DOHH2 (cell line): ENCODE measurements around the gene TSNAX.

Experiments used
- H3F3A ChIP-seq: fragments of 200-600 bp; sonication (generic), shearing (Covaris generic); 2 replicates; pipeline ENCODE4 v1.6.0; 2016; ENCODE audit warnings: antibody characterized with exemption, mild to moderate bottlenecking; ENCODE audit not compliant: control insufficient read depth, insufficient read depth
- H3K27ac ChIP-seq: fragments of 200-600 bp; sonication (generic); 2 replicates; pipeline ENCODE4 v1.5.1; 2014; ENCODE audit warnings: low read depth, mild to moderate bottlenecking, low read length, moderate library complexity
- H3K27me3 ChIP-seq: fragments of 200-600 bp; sonication (generic); 2 replicates; pipeline ENCODE4 v1.6.1; 2014; ENCODE audit warnings: mild to moderate bottlenecking, low read length, mixed read lengths; ENCODE audit not compliant: control insufficient read depth
- H3K36me3 ChIP-seq: fragments of 200-600 bp; sonication (generic); 2 replicates; pipeline ENCODE4 v1.6.1; 2014; ENCODE audit warnings: mild to moderate bottlenecking, low read length, moderate library complexity, mixed read lengths; ENCODE audit not compliant: control insufficient read depth
- H3K4me1 ChIP-seq: fragments of 200-600 bp; sonication (generic); 2 replicates; pipeline ENCODE4 v1.6.1; 2014; ENCODE audit warnings: mild to moderate bottlenecking, low read length, mixed read lengths; ENCODE audit not compliant: control insufficient read depth
- H3K4me2 ChIP-seq: fragments of 200-600 bp; sonication (generic); 2 replicates; pipeline ENCODE4 v1.6.0; 2014; ENCODE audit warnings: mild to moderate bottlenecking, low read length, moderate library complexity
- H3K4me3 ChIP-seq: fragments of 200-600 bp; sonication (generic); 2 replicates; pipeline ENCODE4 v1.5.1; 2014; ENCODE audit warnings: mild to moderate bottlenecking, low read length, mixed read lengths
- H3K79me2 ChIP-seq: fragments of 200-600 bp; sonication (generic); 2 replicates; pipeline ENCODE4 v1.6.1; 2014; ENCODE audit warnings: mild to moderate bottlenecking, low read length, mixed read lengths; ENCODE audit not compliant: control insufficient read depth
- H3K9me2 ChIP-seq: fragments of 200-600 bp; sonication (generic); replicated peaks from 2 replicates; pipeline ENCODE4 v1.6.1; 2014; ENCODE audit warnings: mild to moderate bottlenecking, low read length, mixed read lengths; ENCODE audit not compliant: control insufficient read depth
- H3K9me3 ChIP-seq: fragments of 200-600 bp; sonication (generic); 2 replicates; pipeline ENCODE4 v1.6.1; 2014; ENCODE audit warnings: antibody characterized with exemption, low read length, mixed read lengths; ENCODE audit not compliant: control insufficient read depth, insufficient read depth
- H4K20me1 ChIP-seq: fragments of 200-600 bp; sonication (generic); 2 replicates; pipeline ENCODE4 v1.6.0; 2014; ENCODE audit warnings: low read depth, mild to moderate bottlenecking, antibody characterized with exemption, low read length, moderate library complexity; ENCODE audit not compliant: control insufficient read depth, insufficient read depth
- CTCF ChIP-seq: fragments of 200-600 bp; sonication (generic); IDR thresholded peaks from one replicate; pipeline ENCODE4 v1.5.1; 2014; ENCODE audit warnings: antibody characterized with exemption, mild to moderate bottlenecking, low read depth, low read length; ENCODE audit not compliant: poor library complexity, severe bottlenecking
- EZH2phosphoT487 ChIP-seq: fragments of 200-600 bp; sonication (generic); IDR thresholded peaks from 2 replicates; pipeline ENCODE4 v1.6.1; 2017; ENCODE audit warnings: borderline replicate concordance, mild to moderate bottlenecking, antibody characterized with exemption, low read length, moderate library complexity, mixed read lengths

TSNAX gene

GRCh38 chr1:231481289-231481688 lies 47.2 kb upstream of the TSNAX start:
- H3K4me1 ChIP-seq = no peaks in the 10 kb centered on the region
- no peaks in the 10 kb centered on the region for H3K79me2 ChIP-seq
- H3K4me3 ChIP-seq = no peak overlapping the region
- no peaks in the 10 kb centered on the region for H3F3A ChIP-seq
- no peak overlapping the region for H3K27ac ChIP-seq
- no peaks in the 10 kb centered on the region for H3K36me3 ChIP-seq
- TF ChIP-seq CTCF (no peak), EZH2phosphoT487 (no peak)
- 0 out of 2 replicates have a peak, but pooled peaks cover 3% of the 10 kb centered on the region for H3K27me3 ChIP-seq
- H3K4me2 ChIP-seq = no peak overlapping the region
- no peaks in the 10 kb centered on the region for H3K9me3 ChIP-seq
- H3K9me2 ChIP-seq = no peaks in the 10 kb centered on the region
- H4K20me1 ChIP-seq = no peaks in the 10 kb centered on the region

DNA sequence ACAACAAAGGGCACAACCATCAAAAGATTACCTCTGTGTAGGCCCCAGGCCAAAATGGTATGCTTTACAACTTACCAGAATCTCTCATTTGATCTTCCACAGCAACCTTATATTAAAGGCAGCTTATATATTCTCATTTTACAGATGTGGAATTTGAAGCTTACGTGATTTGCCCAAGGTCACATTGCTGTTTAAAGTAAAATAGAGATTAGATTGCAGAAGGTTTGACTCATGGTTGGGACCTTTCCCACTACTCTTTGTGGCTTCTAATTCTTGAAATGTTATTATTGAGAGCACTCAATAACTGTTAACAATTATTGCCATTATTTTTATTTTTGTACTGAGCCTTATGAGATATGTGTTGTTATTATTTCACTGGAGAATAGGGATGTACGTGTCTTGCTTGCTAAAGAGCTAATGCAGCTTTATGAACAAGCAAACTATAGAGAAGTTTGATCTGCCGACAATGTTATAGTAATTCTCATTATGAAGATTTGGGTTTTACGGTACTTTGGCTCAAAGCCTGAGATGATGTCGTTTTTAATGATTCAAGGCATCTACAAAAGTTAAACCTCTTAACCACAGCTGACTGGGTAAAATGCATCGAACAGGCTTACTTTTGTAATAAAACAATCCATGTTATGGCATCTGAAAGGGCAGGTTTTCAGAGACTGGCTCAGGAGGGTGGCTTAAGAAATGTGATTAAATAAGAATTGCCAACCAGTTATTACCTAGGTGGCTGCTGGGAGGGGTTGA lies 43.3 kb upstream of the TSNAX start:
- Histone ChIP-seq H3K4me2 (no peak overlapping the region), H3K4me3 (no peak overlapping the region), H4K20me1 (no peaks in the 10 kb centered on the region), H3K27me3 (no peaks in the 10 kb centered on the region), H3F3A (no peaks in the 10 kb centered on the region), H3K9me2 (no peaks in the 10 kb centered on the region), H3K27ac (no peak overlapping the region), H3K9me3 (no peaks in the 10 kb centered on the region), H3K79me2 (no peaks in the 10 kb centered on the region), H3K36me3 (no peaks in the 10 kb centered on the region), H3K4me1 (no peaks in the 10 kb centered on the region)
- TF ChIP-seq EZH2phosphoT487 (no peak), CTCF (no peak)

DNA sequence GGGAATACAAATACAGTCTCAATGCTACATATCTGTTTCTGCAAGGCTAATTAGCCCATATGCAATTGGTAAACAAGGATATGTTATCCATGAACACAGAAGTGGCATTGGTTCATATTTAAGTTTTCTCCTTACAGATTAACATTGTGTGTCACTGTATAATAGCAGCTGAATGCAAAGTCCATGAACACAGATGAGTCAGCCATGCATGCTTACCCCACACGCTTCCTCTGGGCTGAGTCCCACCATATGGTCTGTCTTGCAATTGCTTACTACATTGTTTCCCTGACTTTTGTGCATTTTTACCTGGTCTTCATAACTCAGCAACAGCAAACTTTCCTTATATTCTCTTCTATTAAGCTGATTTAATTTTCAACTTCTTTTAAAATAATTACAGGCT lies 41.5 kb upstream of the TSNAX start:
- Histone ChIP-seq H3K36me3 (no peaks in the 10 kb centered on the region), H3K9me2 (no peaks in the 10 kb centered on the region), H3K9me3 (no peaks in the 10 kb centered on the region), H3K79me2 (no peaks in the 10 kb centered on the region), H3K27ac (no peak overlapping the region), H3K27me3 (no peaks in the 10 kb centered on the region), H3K4me2 (no peak overlapping the region), H3K4me1 (no peaks in the 10 kb centered on the region), H4K20me1 (no peaks in the 10 kb centered on the region), H3F3A (no peaks in the 10 kb centered on the region), H3K4me3 (no peak overlapping the region)
- no peak for TF ChIP-seq CTCF
- no peak for TF ChIP-seq EZH2phosphoT487
